NB4 (cell line): ENCODE measurements around the gene CLPX.

Source experiments
- DNase-seq: peaks from one replicate; pipeline ENCODE4 v3.0.0; 2010; ENCODE audit warnings: low read depth
- H3K4me3 ChIP-seq: one replicate; pipeline ENCODE4 v1.5.1; 2011; ENCODE audit warnings: mild to moderate bottlenecking, low read depth, low read length, moderate library complexity
- MAX ChIP-seq: IDR thresholded peaks from 2 replicates; pipeline ENCODE4 v1.6.1; 2011; ENCODE audit warnings: low read depth, low read length
- MYC ChIP-seq: IDR thresholded peaks from 2 replicates; pipeline ENCODE4 v1.6.1; 2011; ENCODE audit warnings: low read depth, low read length
- POLR2A ChIP-seq: IDR thresholded peaks from 2 replicates; pipeline ENCODE4 v1.6.1; 2011; ENCODE audit warnings: mild to moderate bottlenecking; ENCODE audit not compliant: insufficient read length; ENCODE audit errors: extremely low read depth
- TF ChIP-seq, protein P1 (sequence below): IDR thresholded peaks from one replicate; pipeline ENCODE4 v1.5.1; 2012; ENCODE audit warnings: low read depth, low read length

The CLPX gene

DNA sequence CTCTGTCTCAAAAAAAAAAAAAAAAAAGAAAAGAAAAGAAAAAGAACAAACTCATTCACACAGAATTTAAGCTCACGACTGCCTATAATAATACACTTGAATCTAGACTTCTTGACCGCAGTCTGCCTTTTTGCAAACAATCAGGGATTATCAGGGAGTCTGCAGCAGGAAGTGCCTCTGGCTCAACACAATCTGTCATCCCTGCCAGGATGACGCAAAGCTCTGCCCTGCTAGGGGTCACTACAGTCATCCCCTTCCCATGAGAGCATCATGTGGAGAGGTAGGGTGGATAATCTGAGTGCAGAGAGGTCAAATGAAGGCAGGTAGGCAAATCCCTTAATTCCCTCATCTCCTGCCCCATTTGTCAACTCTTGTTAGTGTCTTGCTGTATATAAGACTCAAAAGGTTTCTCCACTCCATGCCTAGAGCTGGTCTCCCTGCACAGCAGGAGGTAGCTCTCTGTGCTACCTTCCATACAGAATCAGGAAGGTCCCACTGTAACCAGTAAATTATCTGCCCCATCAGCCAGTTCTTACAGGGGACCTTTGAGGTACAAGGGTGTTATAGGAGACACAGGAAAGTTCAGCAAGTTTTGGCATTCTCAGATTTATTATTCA, 74.4 kb downstream of the CLPX start:
- no peak overlapping the region for H3K4me3 ChIP-seq
- TF ChIP-seq, protein P1, sequence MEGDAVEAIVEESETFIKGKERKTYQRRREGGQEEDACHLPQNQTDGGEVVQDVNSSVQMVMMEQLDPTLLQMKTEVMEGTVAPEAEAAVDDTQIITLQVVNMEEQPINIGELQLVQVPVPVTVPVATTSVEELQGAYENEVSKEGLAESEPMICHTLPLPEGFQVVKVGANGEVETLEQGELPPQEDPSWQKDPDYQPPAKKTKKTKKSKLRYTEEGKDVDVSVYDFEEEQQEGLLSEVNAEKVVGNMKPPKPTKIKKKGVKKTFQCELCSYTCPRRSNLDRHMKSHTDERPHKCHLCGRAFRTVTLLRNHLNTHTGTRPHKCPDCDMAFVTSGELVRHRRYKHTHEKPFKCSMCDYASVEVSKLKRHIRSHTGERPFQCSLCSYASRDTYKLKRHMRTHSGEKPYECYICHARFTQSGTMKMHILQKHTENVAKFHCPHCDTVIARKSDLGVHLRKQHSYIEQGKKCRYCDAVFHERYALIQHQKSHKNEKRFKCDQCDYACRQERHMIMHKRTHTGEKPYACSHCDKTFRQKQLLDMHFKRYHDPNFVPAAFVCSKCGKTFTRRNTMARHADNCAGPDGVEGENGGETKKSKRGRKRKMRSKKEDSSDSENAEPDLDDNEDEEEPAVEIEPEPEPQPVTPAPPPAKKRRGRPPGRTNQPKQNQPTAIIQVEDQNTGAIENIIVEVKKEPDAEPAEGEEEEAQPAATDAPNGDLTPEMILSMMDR, result no peak
- TF ChIP-seq MAX, result no peak
- no peak for TF ChIP-seq MYC
- TF ChIP-seq POLR2A, result no peak
- peak; percentile 34 for DNase-seq

DNA sequence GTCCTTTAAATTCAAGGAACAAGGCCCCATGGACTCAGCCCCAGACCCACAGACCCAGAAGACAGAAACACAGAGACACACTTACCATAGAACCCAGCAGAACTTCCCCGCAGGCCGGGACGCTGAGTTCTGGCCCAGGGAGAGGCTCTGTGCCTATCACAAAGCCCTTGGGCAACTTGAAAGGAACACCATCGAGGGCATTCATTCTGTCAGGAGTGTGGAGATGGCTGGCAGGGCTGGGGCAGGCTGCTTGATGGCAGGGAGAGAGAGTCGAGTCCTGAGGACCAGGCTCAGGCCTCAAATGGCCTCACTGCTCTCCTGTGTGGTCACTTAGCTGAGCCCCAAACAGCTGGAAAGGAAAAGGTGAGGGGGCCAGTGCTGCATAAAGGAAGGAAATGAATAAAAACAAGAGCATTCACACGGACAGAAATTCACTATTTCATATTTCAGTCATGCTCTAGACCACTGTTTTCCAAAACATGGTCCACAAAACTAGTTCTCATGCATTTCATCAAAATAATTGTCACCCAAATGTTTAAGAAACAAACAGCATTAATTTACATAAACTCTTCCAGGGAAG, 79.0 kb downstream of the CLPX start:
- TF ChIP-seq MAX, result no peak
- TF ChIP-seq MYC, result no peak
- TF ChIP-seq, protein P1, result no peak
- TF ChIP-seq POLR2A, result no peak
- H3K4me3 ChIP-seq, result no peak overlapping the region

GRCh38 chr15:65105038-65105437, 80.1 kb downstream of the CLPX start:
- H3K4me3 ChIP-seq, result no peak overlapping the region
- no peak for DNase-seq
- TF ChIP-seq MYC, result no peak
- no peak for TF ChIP-seq MAX
- TF ChIP-seq POLR2A, result no peak
- TF ChIP-seq, protein P1, result no peak

More for the DNA sequence above, 79.0 kb downstream of the CLPX start:
- no peak for DNase-seq

GRCh38 chr15:65102912-65103311, 82.2 kb downstream of the CLPX start:
- TF ChIP-seq POLR2A, result no peak
- no peak for DNase-seq
- H3K4me3 ChIP-seq, result no peak overlapping the region

DNA sequence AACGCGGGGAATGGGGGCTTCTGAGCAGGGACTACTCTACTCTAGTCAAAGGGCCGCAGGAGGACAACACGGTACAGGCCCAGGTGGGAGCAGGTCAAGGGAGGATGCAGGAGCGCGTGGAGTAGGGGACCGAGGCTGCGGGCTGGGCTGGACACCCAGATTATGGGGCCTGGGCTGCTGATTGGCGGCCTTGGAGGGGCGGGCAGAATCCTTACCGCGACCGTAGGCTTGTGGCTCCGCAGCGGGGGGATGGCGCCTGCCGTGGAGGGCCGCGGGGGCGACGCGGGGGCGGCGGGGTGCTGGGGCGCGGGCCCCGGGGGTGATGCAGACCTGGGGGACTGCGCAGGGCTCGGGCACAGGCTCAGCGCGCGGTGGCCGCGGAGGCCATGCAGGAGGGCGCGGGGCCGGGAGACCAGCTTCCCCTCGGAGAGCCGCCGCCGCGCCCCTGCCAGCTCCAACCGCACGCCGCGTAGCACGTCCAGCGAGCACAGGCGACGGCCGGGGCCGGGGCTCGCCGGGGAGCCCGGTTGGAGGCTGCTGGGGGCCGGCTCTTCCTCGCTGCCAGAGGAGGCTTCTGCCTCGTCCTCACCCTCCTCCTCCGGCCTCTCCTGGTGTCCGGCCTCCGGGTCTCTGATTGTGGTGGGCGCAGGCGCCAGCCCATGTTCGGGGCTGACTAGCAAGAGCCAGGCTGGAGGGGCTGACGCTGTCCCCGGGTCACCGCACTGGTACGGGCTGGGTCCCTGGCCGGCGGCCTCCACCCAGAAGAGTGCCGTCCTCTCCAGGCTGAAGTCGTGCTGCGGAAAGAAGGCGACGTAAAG, 83.0 kb downstream of the CLPX start:
- no peak for TF ChIP-seq POLR2A
- TF ChIP-seq, protein P1, result no peak
- H3K4me3 ChIP-seq, result no peak overlapping the region
- no peak for DNase-seq

DNA sequence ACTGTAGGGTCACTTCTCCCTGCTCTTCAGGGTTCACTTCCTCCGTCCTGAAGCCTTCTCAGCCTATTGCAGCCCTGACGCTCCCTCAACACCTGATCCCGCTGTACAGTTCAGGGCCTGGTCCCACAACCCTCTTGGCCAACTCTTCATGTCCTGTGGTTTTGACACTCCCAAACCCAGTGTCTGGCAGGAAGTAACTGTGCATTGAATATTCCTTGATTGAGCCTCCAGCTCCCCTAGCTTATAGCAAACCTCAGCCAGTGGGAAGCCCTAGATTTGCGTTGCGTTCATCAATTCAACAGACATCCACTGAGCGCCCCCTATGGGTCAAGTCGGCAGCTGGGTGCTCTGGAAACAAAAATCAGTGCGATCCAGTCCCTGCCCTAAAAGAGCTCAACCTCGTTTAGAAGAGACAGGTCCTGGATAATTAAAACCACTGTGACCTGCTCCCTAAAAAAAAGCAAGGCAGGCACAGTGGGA, 83.7 kb downstream of the CLPX start:
- DNase-seq, result peak; percentile 68
- TF ChIP-seq POLR2A (no peak), MAX (no peak), MYC (no peak)
- TF ChIP-seq, protein P1, result peak; percentile 74
- no peak overlapping the region for H3K4me3 ChIP-seq
